ENCODE results near the gene IFI27L1. TPM values are rescaled to one million over a fixed set of nuclear protein-coding genes. Genes with fewer than 3 reads are reported as not detected.
A peak's percentile ranks its signal among the peaks of the same experiment; 100 is the strongest.

Gene IFI27L1
- total and polyA plus RNA-seq, 2 donors (not counting 1 experiment from before 2014, with no cell fraction given) = 14.4 to 20.3 TPM

- H3K27me3 ChIP-seq (ENCODE audit: control insufficient read depth, insufficient read depth, low read length) = no peaks in the 10 kb centered on the region
Measured at GRCh38 chr14:94036313-94037167, 44.6 kb upstream of the IFI27L1 start.

GRCh38 chr14:94037954-94038353 is 43.2 kb upstream of the IFI27L1 start:
- Histone ChIP-seq H3K36me3 (ENCODE audit: control insufficient read depth, insufficient read depth, low read length) (no peaks in the 10 kb centered on the region), H4K20me1 (ENCODE audit: control insufficient read depth, extremely low read depth, insufficient read depth, low read length) (no peaks in the 10 kb centered on the region), H3K9ac (ENCODE audit: insufficient read depth, low read length) (no peak overlapping the region), H3K4me2 (ENCODE audit: extremely low read depth, insufficient read depth, low read length) (no peak overlapping the region), H2AFZ (ENCODE audit: low read length) (no peak overlapping the region), H3K9me3 (ENCODE audit: control insufficient read depth, insufficient read depth, low read depth, low read length) (no peaks in the 10 kb centered on the region), H3K27me3 (ENCODE audit: control insufficient read depth, insufficient read depth, low read length) (no peaks in the 10 kb centered on the region), H3K79me2 (ENCODE audit: control insufficient read depth, insufficient read depth, low read length) (no peaks in the 10 kb centered on the region), H3K4me1 (ENCODE audit: control insufficient read depth, extremely low read depth, insufficient read depth, low read length) (peaks cover 19% of the 10 kb centered on the region), H3K27ac (ENCODE audit: insufficient read depth, low read length) (no peak overlapping the region), H3K4me3 (replicated peaks in 1 of 4; ENCODE audit: control extremely low read depth in 1 of 4, insufficient read depth in 1 of 4, low read depth in 3 of 4, low read length in 4 of 4) (no peak overlapping the region)
- TF ChIP-seq EZH2 (IDR thresholded peaks at IDR 0.05; ENCODE audit: low read length, missing control alignments) (no peak), CTCF (conservative IDR thresholded peaks at IDR 0.05 in 1 of 2, IDR thresholded peaks at IDR 0.05 in 1 of 2; ENCODE audit: low read depth in 1 of 2, low read length in 2 of 2) (no peak)
- DNase-seq (ENCODE audit: low read depth in 2 of 2) = no peak

More at GRCh38 chr14:94036313-94037167, 44.6 kb upstream of the IFI27L1 start:
- H4K20me1 ChIP-seq (ENCODE audit: control insufficient read depth, extremely low read depth, insufficient read depth, low read length) = no peaks in the 10 kb centered on the region
- H3K36me3 ChIP-seq (ENCODE audit: control insufficient read depth, insufficient read depth, low read length) = no peaks in the 10 kb centered on the region
- H3K4me2 ChIP-seq (ENCODE audit: extremely low read depth, insufficient read depth, low read length) = no peak overlapping the region
- H2AFZ ChIP-seq (ENCODE audit: low read length) = no peak overlapping the region
- peak; percentile 75 to 89 for TF ChIP-seq CTCF (conservative IDR thresholded peaks at IDR 0.05 in 1 of 2, IDR thresholded peaks at IDR 0.05 in 1 of 2; ENCODE audit: low read depth in 1 of 2, low read length in 2 of 2)
- TF ChIP-seq EZH2 (IDR thresholded peaks at IDR 0.05; ENCODE audit: low read length, missing control alignments) = no peak
- peaks cover 5% of the 10 kb centered on the region for H3K4me1 ChIP-seq (ENCODE audit: control insufficient read depth, extremely low read depth, insufficient read depth, low read length)
- no peaks in the 10 kb centered on the region for H3K79me2 ChIP-seq (ENCODE audit: control insufficient read depth, insufficient read depth, low read length)
- H3K27ac ChIP-seq (ENCODE audit: insufficient read depth, low read length) = no peak overlapping the region
- peak; percentile 41 to 64 for DNase-seq (ENCODE audit: low read depth in 2 of 2)
- no peak overlapping the region for H3K4me3 ChIP-seq (replicated peaks in 1 of 4; ENCODE audit: control extremely low read depth in 1 of 4, insufficient read depth in 1 of 4, low read depth in 3 of 4, low read length in 4 of 4)
- H3K9me3 ChIP-seq (ENCODE audit: control insufficient read depth, insufficient read depth, low read depth, low read length) = no peaks in the 10 kb centered on the region
- H3K9ac ChIP-seq (ENCODE audit: insufficient read depth, low read length) = no peak overlapping the region

- no peak for DNase-seq (ENCODE audit: low read depth in 2 of 2)
- TF ChIP-seq CTCF (conservative IDR thresholded peaks at IDR 0.05 in 1 of 2, IDR thresholded peaks at IDR 0.05 in 1 of 2; ENCODE audit: low read depth in 1 of 2, low read length in 2 of 2) = no peak
- no peak for TF ChIP-seq EZH2 (IDR thresholded peaks at IDR 0.05; ENCODE audit: low read length, missing control alignments)
- H3K9ac ChIP-seq (ENCODE audit: insufficient read depth, low read length) = no peak overlapping the region
Measured at GRCh38 chr14:94038510-94038909, 42.6 kb upstream of the IFI27L1 start.

More at GRCh38 chr14:94038510-94038909, 42.6 kb upstream of the IFI27L1 start:
- no peak overlapping the region for H3K4me3 ChIP-seq (replicated peaks in 1 of 4; ENCODE audit: control extremely low read depth in 1 of 4, insufficient read depth in 1 of 4, low read depth in 3 of 4, low read length in 4 of 4)
- peaks cover under 1% of the 10 kb centered on the region for H3K36me3 ChIP-seq (ENCODE audit: control insufficient read depth, insufficient read depth, low read length)
- H3K4me2 ChIP-seq (ENCODE audit: extremely low read depth, insufficient read depth, low read length) = no peak overlapping the region
- peaks cover 23% of the 10 kb centered on the region for H3K4me1 ChIP-seq (ENCODE audit: control insufficient read depth, extremely low read depth, insufficient read depth, low read length)
- H3K79me2 ChIP-seq (ENCODE audit: control insufficient read depth, insufficient read depth, low read length) = no peaks in the 10 kb centered on the region
- H3K9me3 ChIP-seq (ENCODE audit: control insufficient read depth, insufficient read depth, low read depth, low read length) = no peaks in the 10 kb centered on the region
- no peaks in the 10 kb centered on the region for H3K27me3 ChIP-seq (ENCODE audit: control insufficient read depth, insufficient read depth, low read length)
- no peak overlapping the region for H2AFZ ChIP-seq (ENCODE audit: low read length)
- no peak overlapping the region for H3K27ac ChIP-seq (ENCODE audit: insufficient read depth, low read length)
- no peaks in the 10 kb centered on the region for H4K20me1 ChIP-seq (ENCODE audit: control insufficient read depth, extremely low read depth, insufficient read depth, low read length)

All from fibroblast of lung (primary cell).